ENCODE data around the gene GLS.

The GLS gene

GRCh38 chr2:190916829-190917228 lies 36.2 kb downstream of the GLS start:
- no peaks in the 10 kb centered on the region for H3K27me3 Mint-ChIP-seq (ENCODE audit: low read depth, poor library complexity)
- no peak for DNase-seq
- H3K36me3 Mint-ChIP-seq (ENCODE audit: low read depth), result peaks cover 45% of the 10 kb centered on the region
- no peak overlapping the region for H3K27ac Mint-ChIP-seq
- no peak for TF ChIP-seq CTCF (IDR thresholded peaks at IDR 0.05)
- no peaks in the 10 kb centered on the region for H3K4me1 Mint-ChIP-seq
- H3K9me3 Mint-ChIP-seq, result no peaks in the 10 kb centered on the region
- no peak overlapping the region for H3K4me3 Mint-ChIP-seq

DNA sequence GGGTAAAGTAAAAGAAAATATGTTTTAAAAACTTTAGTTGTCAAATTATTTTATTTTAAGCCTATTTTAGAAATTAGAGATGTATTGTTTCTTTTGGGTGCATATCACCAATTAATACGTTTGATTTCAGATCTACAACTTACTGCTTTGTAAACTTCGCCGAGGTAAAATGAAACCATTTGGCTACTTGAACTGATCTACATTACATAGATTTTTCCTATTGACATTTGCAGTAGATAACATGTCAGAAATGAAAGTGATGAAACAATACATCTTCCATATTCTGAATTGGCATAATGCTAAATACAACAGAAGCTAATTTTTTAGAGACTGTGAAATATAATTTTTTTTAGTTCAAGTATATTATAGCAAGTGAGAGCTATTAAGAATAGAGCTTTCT lies 39.5 kb downstream of the GLS start:
- no peak for DNase-seq
- no peaks in the 10 kb centered on the region for H3K4me1 Mint-ChIP-seq
- no peaks in the 10 kb centered on the region for H3K9me3 Mint-ChIP-seq
- H3K4me3 Mint-ChIP-seq, result no peak overlapping the region
- H3K36me3 Mint-ChIP-seq (ENCODE audit: low read depth), result peaks cover 68% of the 10 kb centered on the region
- no peak overlapping the region for H3K27ac Mint-ChIP-seq
- TF ChIP-seq CTCF (IDR thresholded peaks at IDR 0.05), result no peak
- H3K27me3 Mint-ChIP-seq (ENCODE audit: low read depth, poor library complexity), result no peaks in the 10 kb centered on the region

DNA sequence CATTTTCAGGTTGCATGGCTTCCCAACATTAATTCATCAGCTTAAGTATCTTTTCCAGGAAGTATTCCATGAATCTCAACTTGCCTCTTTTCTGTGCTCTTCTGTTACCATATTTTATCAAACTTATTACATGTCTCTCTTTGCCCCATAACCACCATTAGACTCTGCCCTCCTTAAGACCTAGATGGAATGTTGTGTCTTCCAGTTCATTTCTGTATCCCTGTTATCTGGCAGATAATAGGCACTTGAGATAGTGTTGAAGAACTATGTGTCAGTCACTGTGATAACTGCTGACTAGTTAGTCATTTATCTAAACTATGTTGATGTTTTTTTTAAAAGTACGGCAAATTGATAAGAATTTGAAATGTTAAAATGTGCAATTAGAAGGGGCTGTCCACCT lies 41.8 kb downstream of the GLS start:
- no peaks in the 10 kb centered on the region for H3K27me3 Mint-ChIP-seq (ENCODE audit: low read depth, poor library complexity)
- H3K27ac Mint-ChIP-seq, result no peak overlapping the region
- no peaks in the 10 kb centered on the region for H3K9me3 Mint-ChIP-seq
- DNase-seq, result no peak
- H3K4me3 Mint-ChIP-seq, result no peak overlapping the region
- TF ChIP-seq CTCF (IDR thresholded peaks at IDR 0.05), result no peak
- no peaks in the 10 kb centered on the region for H3K4me1 Mint-ChIP-seq
- H3K36me3 Mint-ChIP-seq (ENCODE audit: low read depth), result peaks cover 60% of the 10 kb centered on the region

- no peaks in the 10 kb centered on the region for H3K9me3 Mint-ChIP-seq
- no peak for DNase-seq
- H3K4me3 Mint-ChIP-seq, result no peak overlapping the region
- no peaks in the 10 kb centered on the region for H3K27me3 Mint-ChIP-seq (ENCODE audit: low read depth, poor library complexity)
- TF ChIP-seq CTCF (IDR thresholded peaks at IDR 0.05), result no peak
- H3K36me3 Mint-ChIP-seq (ENCODE audit: low read depth), result peaks cover 61% of the 10 kb centered on the region
- H3K4me1 Mint-ChIP-seq, result peaks cover 8% of the 10 kb centered on the region
- peak overlapping the region; percentile 16 for H3K27ac Mint-ChIP-seq
These were observed 46.7 kb downstream of the GLS start for GRCh38 chr2:190927301-190927700.

- peaks cover 42% of the 10 kb centered on the region for H3K36me3 Mint-ChIP-seq (ENCODE audit: low read depth)
- H3K4me3 Mint-ChIP-seq, result no peak overlapping the region
- no peak for TF ChIP-seq CTCF (IDR thresholded peaks at IDR 0.05)
- H3K4me1 Mint-ChIP-seq, result peaks cover 13% of the 10 kb centered on the region
- no peaks in the 10 kb centered on the region for H3K9me3 Mint-ChIP-seq
- no peak for DNase-seq
- H3K27me3 Mint-ChIP-seq (ENCODE audit: low read depth, poor library complexity), result no peaks in the 10 kb centered on the region
- peak overlapping the region; percentile 92 for H3K27ac Mint-ChIP-seq
These were observed 49.3 kb downstream of the GLS start for GRCh38 chr2:190929919-190930318.

DNA sequence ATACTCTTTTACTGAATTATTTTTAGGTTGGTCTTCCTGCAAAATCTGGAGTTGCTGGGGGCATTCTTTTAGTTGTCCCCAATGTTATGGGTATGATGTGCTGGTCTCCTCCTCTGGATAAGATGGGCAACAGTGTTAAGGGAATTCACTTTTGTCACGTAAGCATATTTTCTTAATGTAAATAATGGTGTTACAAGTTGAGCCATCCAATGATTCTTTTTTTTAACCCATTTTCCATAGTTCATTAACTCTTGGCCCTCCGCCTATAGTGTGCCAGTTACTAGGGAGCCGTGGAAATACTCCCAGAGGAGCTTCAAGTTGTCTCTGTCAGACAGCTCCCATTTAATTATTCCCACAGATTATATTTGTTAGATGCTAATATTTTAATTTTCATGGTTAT lies 49.8 kb downstream of the GLS start:
- no peak for TF ChIP-seq CTCF (IDR thresholded peaks at IDR 0.05)
- no peak for DNase-seq
- H3K36me3 Mint-ChIP-seq (ENCODE audit: low read depth), result peaks cover 37% of the 10 kb centered on the region
- no peak overlapping the region for H3K4me3 Mint-ChIP-seq
- H3K9me3 Mint-ChIP-seq, result no peaks in the 10 kb centered on the region
- H3K4me1 Mint-ChIP-seq, result peaks cover 13% of the 10 kb centered on the region
- H3K27ac Mint-ChIP-seq, result peak overlapping the region; percentile 92
- no peaks in the 10 kb centered on the region for H3K27me3 Mint-ChIP-seq (ENCODE audit: low read depth, poor library complexity)

Data from nephron progenitor cell (in vitro differentiated cells).